Suprapubic skin (tissue), 3 donors: Measurements from ENCODE around the gene RAB37.

Experiments
- CTCF ChIP-seq, 2 donors: fragments of 200-600 bp in 1 of 2; fragments of 450-650 bp in 1 of 2; sonication (generic) in 1 of 2; IDR thresholded peaks; one replicate each; pipeline ENCODE4 v1.5.1; 2016 to 2019; ENCODE audit warnings: antibody characterized with exemption in 2 of 2, mild to moderate bottlenecking in 1 of 2, moderate library complexity in 1 of 2
- EP300 ChIP-seq: sonication (generic); formaldehyde crosslinking; IDR thresholded peaks from one replicate; pipeline ENCODE4 v1.6.1; 2017; ENCODE audit warnings: antibody characterized with exemption
- POLR2A ChIP-seq, 2 donors: fragments of 450-650 bp; IDR thresholded peaks; one replicate each; pipeline ENCODE4 v1.6.1; 2017; ENCODE audit warnings: antibody characterized with exemption in 2 of 2, mild to moderate bottlenecking in 2 of 2, moderate library complexity in 2 of 2

- TF ChIP-seq CTCF (IDR thresholded peaks at IDR 0.05) (no peak), POLR2A (IDR thresholded peaks at IDR 0.05) (no peak), EP300 (no peak)
These were observed 55.6 kb downstream of the RAB37 start for GRCh38 chr17:74792586-74793105.
